ENCODE measurements around the gene ALKBH8.
"Not testable (repeated sequence)": the region's sequence is repeated elsewhere in the genome, so short reads cannot be mapped to it uniquely, and the experiment has no call there.

The ALKBH8 gene

DNA sequence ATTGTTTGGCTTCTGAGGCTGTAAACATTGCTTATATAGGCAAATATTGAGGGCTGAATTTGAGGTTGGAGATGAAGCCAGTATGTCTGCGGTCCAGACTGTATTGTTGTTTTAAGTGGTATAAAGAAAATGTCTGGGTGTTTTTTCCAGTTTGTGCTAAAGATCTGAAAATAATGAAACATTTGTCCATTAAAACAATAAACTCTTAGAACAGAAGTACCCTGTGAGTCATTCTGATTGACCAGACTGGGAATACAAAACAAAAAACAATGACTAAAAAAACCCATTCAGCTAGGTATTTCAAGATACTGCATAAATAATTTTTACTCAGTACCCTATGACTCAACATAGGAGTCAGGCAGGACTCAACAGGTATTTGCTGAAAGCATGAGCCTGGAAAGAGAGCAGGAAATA lies 20.4 kb downstream of the ALKBH8 start:
- H3K27me3 ChIP-seq: no peaks in the 10 kb centered on the region
- no peaks in the 10 kb centered on the region for H3K4me1 ChIP-seq (ENCODE audit: control insufficient read depth in 1 of 2, insufficient read depth in 1 of 2, low read depth in 1 of 2, low read length in 1 of 2)
- no peaks in the 10 kb centered on the region for H3K9me3 ChIP-seq
- no peak overlapping the region for H3K27ac ChIP-seq
- TF ChIP-seq, protein P1, sequence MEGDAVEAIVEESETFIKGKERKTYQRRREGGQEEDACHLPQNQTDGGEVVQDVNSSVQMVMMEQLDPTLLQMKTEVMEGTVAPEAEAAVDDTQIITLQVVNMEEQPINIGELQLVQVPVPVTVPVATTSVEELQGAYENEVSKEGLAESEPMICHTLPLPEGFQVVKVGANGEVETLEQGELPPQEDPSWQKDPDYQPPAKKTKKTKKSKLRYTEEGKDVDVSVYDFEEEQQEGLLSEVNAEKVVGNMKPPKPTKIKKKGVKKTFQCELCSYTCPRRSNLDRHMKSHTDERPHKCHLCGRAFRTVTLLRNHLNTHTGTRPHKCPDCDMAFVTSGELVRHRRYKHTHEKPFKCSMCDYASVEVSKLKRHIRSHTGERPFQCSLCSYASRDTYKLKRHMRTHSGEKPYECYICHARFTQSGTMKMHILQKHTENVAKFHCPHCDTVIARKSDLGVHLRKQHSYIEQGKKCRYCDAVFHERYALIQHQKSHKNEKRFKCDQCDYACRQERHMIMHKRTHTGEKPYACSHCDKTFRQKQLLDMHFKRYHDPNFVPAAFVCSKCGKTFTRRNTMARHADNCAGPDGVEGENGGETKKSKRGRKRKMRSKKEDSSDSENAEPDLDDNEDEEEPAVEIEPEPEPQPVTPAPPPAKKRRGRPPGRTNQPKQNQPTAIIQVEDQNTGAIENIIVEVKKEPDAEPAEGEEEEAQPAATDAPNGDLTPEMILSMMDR (IDR thresholded peaks at IDR 0.05): no peak
- no peak overlapping the region for H3K4me3 ChIP-seq (ENCODE audit: low read depth in 1 of 2, low read length in 1 of 2)
- no peaks in the 10 kb centered on the region for H3K36me3 ChIP-seq

DNA sequence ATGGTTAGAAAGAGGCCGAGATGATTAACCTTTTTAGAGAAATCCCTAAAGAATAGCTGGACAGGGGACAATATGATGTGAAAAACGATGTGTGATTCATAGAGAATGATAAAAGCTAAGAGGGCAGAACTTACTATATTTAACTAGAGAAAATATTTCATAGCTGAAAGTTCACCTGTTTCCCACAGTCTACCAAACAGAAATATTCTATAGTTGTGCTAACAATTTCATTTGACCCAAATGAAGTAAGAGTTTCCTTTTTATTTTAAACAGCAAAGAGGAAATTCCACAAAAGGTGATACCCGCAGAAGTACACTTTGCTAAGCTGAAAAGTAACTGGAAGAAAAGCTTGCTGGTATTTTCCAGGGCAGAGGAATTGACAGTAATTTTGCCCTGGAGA lies 26.7 kb downstream of the ALKBH8 start:
- TF ChIP-seq, protein P1 (IDR thresholded peaks at IDR 0.05): no peak
- H3K27ac ChIP-seq: no peak overlapping the region
- no peak overlapping the region for H3K4me3 ChIP-seq (ENCODE audit: low read depth in 1 of 2, low read length in 1 of 2)
- H3K4me1 ChIP-seq (ENCODE audit: control insufficient read depth in 1 of 2, insufficient read depth in 1 of 2, low read depth in 1 of 2, low read length in 1 of 2): no peaks in the 10 kb centered on the region
- H3K27me3 ChIP-seq: no peaks in the 10 kb centered on the region
- no peaks in the 10 kb centered on the region for H3K36me3 ChIP-seq
- H3K9me3 ChIP-seq: no peaks in the 10 kb centered on the region

DNA sequence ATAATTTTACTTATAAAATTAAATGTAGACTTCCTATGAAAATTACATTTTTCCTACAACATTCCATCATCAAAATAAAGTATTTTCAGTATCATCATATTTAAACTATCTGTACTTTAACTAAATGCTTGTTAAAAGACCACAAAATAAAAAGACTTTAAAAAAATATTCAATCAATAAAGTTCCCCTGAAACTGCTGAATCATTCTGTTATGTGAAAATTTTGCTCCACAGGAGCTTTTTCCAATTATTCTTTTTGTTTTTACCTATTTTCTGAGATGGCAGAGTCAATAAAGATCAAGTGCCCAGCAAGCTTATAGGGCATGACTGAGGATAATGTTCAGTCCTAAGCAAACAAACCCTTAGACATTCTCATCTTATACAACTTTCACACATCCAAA lies 27.3 kb downstream of the ALKBH8 start:
- Histone ChIP-seq H3K27me3 (no peaks in the 10 kb centered on the region), H3K4me3 (ENCODE audit: low read depth in 1 of 2, low read length in 1 of 2) (no peak overlapping the region), H3K9me3 (no peaks in the 10 kb centered on the region), H3K27ac (no peak overlapping the region), H3K4me1 (ENCODE audit: control insufficient read depth in 1 of 2, insufficient read depth in 1 of 2, low read depth in 1 of 2, low read length in 1 of 2) (no peaks in the 10 kb centered on the region), H3K36me3 (no peaks in the 10 kb centered on the region)
- TF ChIP-seq, protein P1 (IDR thresholded peaks at IDR 0.05): no peak

DNA sequence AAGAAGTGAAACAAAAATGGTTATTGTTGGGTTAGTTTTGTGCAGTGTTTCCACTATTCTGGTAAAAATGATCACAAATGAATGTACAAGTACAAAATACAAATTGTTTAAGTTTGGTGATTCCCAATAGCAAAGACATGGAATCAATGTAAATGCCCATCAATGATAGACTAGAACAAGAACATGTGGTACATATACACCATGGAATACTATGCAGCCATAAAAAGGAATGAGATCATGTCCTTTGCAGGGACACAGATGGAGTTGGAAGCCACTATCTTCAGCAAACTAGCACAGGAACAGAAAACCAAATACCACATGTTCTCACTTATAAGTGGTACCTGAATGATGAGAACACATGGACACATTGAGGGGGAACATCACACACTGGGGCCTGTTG lies 28.4 kb downstream of the ALKBH8 start:
- H3K4me3 ChIP-seq (ENCODE audit: low read depth in 1 of 2, low read length in 1 of 2); H3K9me3 ChIP-seq; H3K27ac ChIP-seq; H3K27me3 ChIP-seq; H3K4me1 ChIP-seq (ENCODE audit: control insufficient read depth in 1 of 2, insufficient read depth in 1 of 2, low read depth in 1 of 2, low read length in 1 of 2); H3K36me3 ChIP-seq: not testable (repeated sequence)

DNA sequence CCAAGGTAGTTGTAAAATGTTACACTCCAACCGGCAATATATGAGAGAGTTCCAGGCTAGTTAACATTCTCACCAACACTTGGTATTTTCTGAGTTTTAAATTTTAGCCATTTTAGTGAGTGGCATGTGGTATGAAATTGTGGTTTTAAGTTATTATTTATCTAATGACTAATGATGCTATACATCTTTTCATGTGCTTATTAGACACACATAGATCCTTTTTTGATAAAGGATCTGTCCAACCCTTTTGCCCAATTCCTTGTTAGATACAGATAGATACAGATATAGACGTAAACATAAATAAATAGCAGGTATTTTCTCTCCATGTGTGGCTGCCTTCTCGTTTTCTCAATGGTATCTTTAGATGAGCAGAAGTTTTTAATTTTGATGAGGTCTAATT lies 39.3 kb downstream of the ALKBH8 start:
- TF ChIP-seq, protein P1 (IDR thresholded peaks at IDR 0.05): no peak
- Histone ChIP-seq H3K27ac (no peak overlapping the region), H3K27me3 (no peaks in the 10 kb centered on the region), H3K4me1 (ENCODE audit: control insufficient read depth in 1 of 2, insufficient read depth in 1 of 2, low read depth in 1 of 2, low read length in 1 of 2) (no peaks in the 10 kb centered on the region), H3K36me3 (no peaks in the 10 kb centered on the region), H3K4me3 (ENCODE audit: low read depth in 1 of 2, low read length in 1 of 2) (no peak overlapping the region), H3K9me3 (no peaks in the 10 kb centered on the region)

DNA sequence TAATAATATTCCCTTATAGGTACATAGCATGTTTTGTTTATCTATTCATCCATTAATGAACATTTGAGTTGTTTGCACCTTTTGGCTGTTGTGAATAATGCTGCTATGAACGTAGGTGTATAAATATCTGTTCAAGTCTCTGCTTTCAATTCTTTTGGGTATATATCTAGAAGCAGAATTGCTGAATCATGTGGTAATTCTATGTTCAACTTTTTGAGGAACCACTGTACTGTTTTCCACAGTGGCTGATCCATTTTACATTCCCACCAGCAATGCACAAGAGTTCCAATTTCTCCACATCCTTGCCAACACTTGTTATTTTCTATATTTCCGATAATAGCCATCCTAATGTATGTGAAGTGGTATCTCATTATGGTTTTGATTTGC lies 56.7 kb downstream of the ALKBH8 start:
- Histone ChIP-seq H3K36me3 (no peaks in the 10 kb centered on the region), H3K9me3 (no peaks in the 10 kb centered on the region), H3K27me3 (no peaks in the 10 kb centered on the region), H3K4me1 (ENCODE audit: control insufficient read depth in 1 of 2, insufficient read depth in 1 of 2, low read depth in 1 of 2, low read length in 1 of 2) (no peaks in the 10 kb centered on the region), H3K27ac (no peak overlapping the region), H3K4me3 (ENCODE audit: low read depth in 1 of 2, low read length in 1 of 2) (no peak overlapping the region)
- TF ChIP-seq, protein P1 (IDR thresholded peaks at IDR 0.05): no peak

Data from neutrophil (primary cell).